ENCODE data around the gene OR2Y1.
"Not testable (repeated sequence)": the region's sequence is repeated elsewhere in the genome, so short reads cannot be mapped to it uniquely, and the experiment has no call there.

OR2Y1 gene

GRCh38 chr5:180742727-180743126 lies 2.9 kb upstream of the OR2Y1 start:
- no peak for TF ChIP-seq EZH2 (IDR thresholded peaks at IDR 0.05; ENCODE audit: borderline replicate concordance, low read depth, low read length, severe bottlenecking)
- no peak for TF ChIP-seq CTCF (IDR thresholded peaks at IDR 0.05; ENCODE audit: borderline replicate concordance, extremely low read depth, low read length, poor library complexity, severe bottlenecking)
- no peak for DNase-seq
- peaks cover 15% of the 10 kb centered on the region for H3K27me3 ChIP-seq (ENCODE audit: insufficient read depth, low read length, poor library complexity)

GRCh38 chr5:180740953-180741352 lies 1.1 kb upstream of the OR2Y1 start:
- not testable (repeated sequence) for H2AFZ ChIP-seq (ENCODE audit: low read depth, low read length); H3K4me2 ChIP-seq (ENCODE audit: insufficient read depth, low read length); H3K79me2 ChIP-seq (ENCODE audit: insufficient read depth, low read length); H3K36me3 ChIP-seq (ENCODE audit: insufficient read depth, low read length); H3K27ac ChIP-seq (ENCODE audit: low read length); H3K9ac ChIP-seq (ENCODE audit: low read depth, low read length); DNase-seq; ATAC-seq (ENCODE audit: insufficient read depth, low read depth); H3K4me1 ChIP-seq (ENCODE audit: insufficient read depth, low read length); H4K20me1 ChIP-seq (ENCODE audit: insufficient read depth, low read length); H3K4me3 ChIP-seq (ENCODE audit: low read depth in 1 of 2, low read length in 2 of 2); H3K9me3 ChIP-seq (ENCODE audit: insufficient read depth, low read length, severe bottlenecking)
- peaks cover 15% of the 10 kb centered on the region for H3K27me3 ChIP-seq (ENCODE audit: insufficient read depth, low read length, poor library complexity)

More at GRCh38 chr5:180742727-180743126, 2.9 kb upstream of the OR2Y1 start:
- Histone ChIP-seq H3K4me1 (ENCODE audit: insufficient read depth, low read length) (no peaks in the 10 kb centered on the region), H3K9ac (ENCODE audit: low read depth, low read length) (no peak overlapping the region), H3K79me2 (ENCODE audit: insufficient read depth, low read length) (no peaks in the 10 kb centered on the region), H4K20me1 (ENCODE audit: insufficient read depth, low read length) (no peaks in the 10 kb centered on the region), H3K4me2 (ENCODE audit: insufficient read depth, low read length) (no peak overlapping the region), H3K27ac (ENCODE audit: low read length) (no peak overlapping the region), H3K4me3 (ENCODE audit: low read depth in 1 of 2, low read length in 2 of 2) (no peak overlapping the region), H2AFZ (ENCODE audit: low read depth, low read length) (no peak overlapping the region), H3K9me3 (ENCODE audit: insufficient read depth, low read length, severe bottlenecking) (no peaks in the 10 kb centered on the region), H3K36me3 (ENCODE audit: insufficient read depth, low read length) (no peaks in the 10 kb centered on the region)
- ATAC-seq (ENCODE audit: insufficient read depth, low read depth), result no peak

- peaks cover 7% of the 10 kb centered on the region for H3K27me3 ChIP-seq (ENCODE audit: insufficient read depth, low read length, poor library complexity)
- H3K36me3 ChIP-seq (ENCODE audit: insufficient read depth, low read length), result no peaks in the 10 kb centered on the region
- H4K20me1 ChIP-seq (ENCODE audit: insufficient read depth, low read length), result no peaks in the 10 kb centered on the region
- no peaks in the 10 kb centered on the region for H3K4me1 ChIP-seq (ENCODE audit: insufficient read depth, low read length)
- no peaks in the 10 kb centered on the region for H3K9me3 ChIP-seq (ENCODE audit: insufficient read depth, low read length, severe bottlenecking)
- no peaks in the 10 kb centered on the region for H3K79me2 ChIP-seq (ENCODE audit: insufficient read depth, low read length)
- no peak overlapping the region for H3K27ac ChIP-seq (ENCODE audit: low read length)
- ATAC-seq (ENCODE audit: insufficient read depth, low read depth) (no peak), DNase-seq (no peak)
- H3K4me2 ChIP-seq (ENCODE audit: insufficient read depth, low read length), result no peak overlapping the region
- no peak overlapping the region for H2AFZ ChIP-seq (ENCODE audit: low read depth, low read length)
- TF ChIP-seq CTCF (IDR thresholded peaks at IDR 0.05; ENCODE audit: borderline replicate concordance, extremely low read depth, low read length, poor library complexity, severe bottlenecking), result no peak
- H3K4me3 ChIP-seq (ENCODE audit: low read depth in 1 of 2, low read length in 2 of 2), result no peak overlapping the region
- H3K9ac ChIP-seq (ENCODE audit: low read depth, low read length), result no peak overlapping the region
These were observed 587 bp downstream of the OR2Y1 start for GRCh38 chr5:180739271-180739670.

- Histone ChIP-seq H3K9me3 (ENCODE audit: insufficient read depth, low read length, severe bottlenecking) (no peaks in the 10 kb centered on the region), H2AFZ (ENCODE audit: low read depth, low read length) (no peak overlapping the region), H3K27ac (ENCODE audit: low read length) (no peak overlapping the region), H3K4me3 (ENCODE audit: low read depth in 1 of 2, low read length in 2 of 2) (no peak overlapping the region), H3K36me3 (ENCODE audit: insufficient read depth, low read length) (no peaks in the 10 kb centered on the region), H3K79me2 (ENCODE audit: insufficient read depth, low read length) (no peaks in the 10 kb centered on the region), H3K4me2 (ENCODE audit: insufficient read depth, low read length) (no peak overlapping the region), H3K27me3 (ENCODE audit: insufficient read depth, low read length, poor library complexity) (peaks cover 19% of the 10 kb centered on the region), H3K4me1 (ENCODE audit: insufficient read depth, low read length) (no peaks in the 10 kb centered on the region), H3K9ac (ENCODE audit: low read depth, low read length) (no peak overlapping the region), H4K20me1 (ENCODE audit: insufficient read depth, low read length) (no peaks in the 10 kb centered on the region)
- TF ChIP-seq EZH2 (IDR thresholded peaks at IDR 0.05; ENCODE audit: borderline replicate concordance, low read depth, low read length, severe bottlenecking), result no peak
- TF ChIP-seq CTCF (IDR thresholded peaks at IDR 0.05; ENCODE audit: borderline replicate concordance, extremely low read depth, low read length, poor library complexity, severe bottlenecking), result no peak
- no peak for ATAC-seq (ENCODE audit: insufficient read depth, low read depth)
- DNase-seq, result no peak
These were observed 3.3 kb downstream of the OR2Y1 start for GRCh38 chr5:180736536-180736935.
